GM18507 (cell line): ENCODE data around the gene ARHGEF6.

Experiments
- DNase-seq: peaks from one replicate; pipeline ENCODE4 v3.0.0; 2011; ENCODE audit warnings: low read depth; ENCODE audit not compliant: insufficient read length; ENCODE audit errors: extremely low spot score
- FAIRE-seq: peaks from 2 replicates; lab custom pipeline; 2011; peaks lifted over from hg19 to GRCh38; lab: Jason Lieb, UNC

The ARHGEF6 gene

DNA sequence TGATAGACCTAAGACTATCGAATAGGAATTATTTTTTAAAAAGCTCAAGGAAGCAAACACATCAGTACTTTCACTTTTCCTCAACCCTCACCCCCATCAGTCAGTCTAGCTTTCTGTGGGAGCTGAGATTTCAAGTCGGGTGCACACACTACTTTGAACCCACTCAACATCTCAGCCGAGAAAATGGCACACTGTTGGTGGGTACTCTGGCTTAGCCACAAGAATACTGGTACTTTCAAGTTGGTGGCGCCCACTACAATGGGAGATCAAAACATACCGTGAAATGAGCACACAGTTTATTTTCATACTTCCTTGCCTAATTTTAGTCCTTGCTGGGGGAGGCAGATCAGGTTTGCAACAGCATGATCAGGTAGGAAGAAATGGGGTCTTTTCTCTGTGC lies 122.6 kb downstream of the ARHGEF6 start:
- DNase-seq (no peak), FAIRE-seq (peak; percentile 51)

DNA sequence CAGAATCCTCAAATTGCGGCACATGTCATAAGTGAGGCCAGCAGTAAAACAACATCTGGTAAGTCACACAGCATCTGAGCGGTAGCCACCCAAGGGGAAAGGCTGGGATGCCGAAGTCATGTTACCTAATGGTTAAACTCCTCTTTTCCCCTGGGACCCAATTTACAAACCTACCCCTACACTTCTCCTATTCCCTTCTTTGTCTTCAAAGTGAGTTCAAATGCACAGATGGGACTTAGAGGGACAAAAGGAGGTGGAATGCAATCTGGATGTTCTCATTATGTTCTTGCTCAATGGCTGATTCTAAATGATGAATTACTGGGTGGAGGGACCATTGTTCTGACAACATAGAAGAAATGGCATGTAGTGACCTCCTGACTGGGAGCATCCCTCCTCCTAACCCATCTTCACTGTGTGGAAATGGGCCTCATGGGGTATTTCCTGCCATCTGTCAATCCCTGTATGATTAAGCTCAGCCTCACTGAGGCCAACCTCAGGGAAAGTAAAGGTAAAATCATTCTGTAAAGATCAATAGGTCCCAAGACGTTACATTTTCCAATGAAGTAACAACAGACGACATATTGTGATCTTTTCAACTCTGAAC lies 124.3 kb downstream of the ARHGEF6 start:
- FAIRE-seq (peak; percentile 39), DNase-seq (no peak)

DNA sequence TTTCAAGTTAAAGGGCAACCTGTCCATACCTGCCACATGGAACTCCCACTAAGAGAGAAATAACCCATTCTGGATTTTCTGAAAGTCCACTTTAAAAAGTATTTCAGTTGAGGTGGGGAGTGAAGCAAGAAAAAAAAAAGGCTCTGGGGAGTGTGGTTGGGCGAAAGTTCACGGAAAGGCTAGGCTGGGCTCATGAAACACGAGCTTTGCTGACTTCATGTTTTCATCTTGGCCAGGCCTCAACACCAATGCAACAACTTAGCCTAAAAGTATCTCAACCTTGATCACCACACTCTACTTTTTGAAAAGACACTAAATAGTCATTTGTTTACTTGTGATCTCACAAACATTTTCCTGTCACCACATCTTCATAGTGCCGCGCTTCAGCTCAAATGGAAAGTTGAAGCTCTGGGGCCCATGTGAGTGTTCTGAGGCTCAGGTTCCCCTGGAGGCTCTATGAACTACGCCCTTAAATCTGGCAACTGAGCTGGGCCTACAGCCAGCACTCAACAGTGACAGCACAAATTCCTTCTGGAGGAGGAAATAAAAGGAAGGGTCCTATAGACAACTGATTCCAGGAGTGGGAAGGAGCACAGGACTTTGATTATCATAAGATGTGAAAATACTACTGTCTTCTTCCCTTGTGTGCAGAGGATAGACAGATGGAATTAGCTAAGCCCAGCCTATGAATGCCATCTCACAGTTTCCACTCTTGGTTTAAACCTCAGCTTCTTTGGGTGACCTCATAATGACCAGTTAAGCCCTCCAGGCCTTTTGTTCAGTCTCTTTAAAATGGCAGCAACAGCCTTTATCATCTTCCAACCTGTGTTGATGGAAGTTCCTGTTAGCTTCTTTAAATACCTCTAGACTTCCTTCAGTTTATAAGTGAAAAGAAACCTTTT lies 127.7 kb downstream of the ARHGEF6 start:
- FAIRE-seq, result peak; percentile 49
- DNase-seq, result no peak

DNA sequence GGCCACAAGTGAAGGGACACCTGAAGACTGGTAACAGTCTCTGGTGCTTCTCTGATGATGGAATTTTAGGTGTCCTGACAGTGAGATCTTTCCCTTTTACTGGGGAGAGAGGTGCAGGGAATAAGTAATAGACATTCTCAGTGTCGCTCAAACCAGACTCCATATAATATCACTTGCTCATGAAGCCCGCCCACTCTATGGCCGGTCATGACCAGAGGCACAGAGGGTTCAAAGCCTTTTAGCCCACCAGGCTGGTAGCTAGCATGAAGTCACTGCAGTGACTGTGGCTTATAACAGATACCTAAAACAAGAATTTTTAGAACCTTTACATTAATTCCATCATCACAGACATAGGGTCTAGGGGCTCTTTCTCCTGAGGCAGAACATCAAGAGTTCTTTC lies 129.9 kb downstream of the ARHGEF6 start:
- DNase-seq (no peak), FAIRE-seq (no peak)

DNA sequence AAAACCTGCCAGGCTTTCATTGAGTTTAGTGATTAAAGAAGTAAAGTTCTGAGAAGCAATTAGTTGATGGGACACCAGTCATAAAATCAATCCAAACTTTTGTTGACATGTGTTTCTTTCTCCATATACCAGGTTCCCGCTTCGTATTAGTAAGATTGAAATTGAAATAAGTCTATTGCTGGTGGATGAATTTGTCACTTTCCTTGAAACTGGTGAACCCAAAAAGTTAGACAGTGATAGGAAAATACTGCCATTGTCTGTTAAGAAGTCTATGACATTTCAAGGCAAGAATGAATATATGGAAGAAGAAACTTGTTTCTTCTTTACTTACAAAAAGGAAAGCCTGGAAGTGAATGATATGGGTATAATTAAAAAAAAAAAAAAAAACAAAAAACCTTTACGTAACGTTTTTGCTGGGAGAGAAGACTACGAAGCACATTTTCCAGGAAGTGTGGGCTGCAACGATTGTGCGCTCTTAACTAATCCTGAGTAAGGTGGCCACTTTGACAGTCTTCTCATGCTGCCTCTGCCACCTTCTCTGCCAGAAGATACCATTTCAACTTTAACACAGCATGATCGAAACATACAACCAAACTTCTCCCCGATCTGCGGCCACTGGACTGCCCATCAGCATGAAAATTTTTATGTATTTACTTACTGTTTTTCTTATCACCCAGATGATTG lies 132.9 kb downstream of the ARHGEF6 start, which contains the start of gene CD40LG:
TSS of gene CD40LG (plus strand) at position 482 of the 684 bp plus-strand sequence. CDS start at position 573, 91 bp downstream.
- FAIRE-seq, result no peak
- no peak for DNase-seq

DNA sequence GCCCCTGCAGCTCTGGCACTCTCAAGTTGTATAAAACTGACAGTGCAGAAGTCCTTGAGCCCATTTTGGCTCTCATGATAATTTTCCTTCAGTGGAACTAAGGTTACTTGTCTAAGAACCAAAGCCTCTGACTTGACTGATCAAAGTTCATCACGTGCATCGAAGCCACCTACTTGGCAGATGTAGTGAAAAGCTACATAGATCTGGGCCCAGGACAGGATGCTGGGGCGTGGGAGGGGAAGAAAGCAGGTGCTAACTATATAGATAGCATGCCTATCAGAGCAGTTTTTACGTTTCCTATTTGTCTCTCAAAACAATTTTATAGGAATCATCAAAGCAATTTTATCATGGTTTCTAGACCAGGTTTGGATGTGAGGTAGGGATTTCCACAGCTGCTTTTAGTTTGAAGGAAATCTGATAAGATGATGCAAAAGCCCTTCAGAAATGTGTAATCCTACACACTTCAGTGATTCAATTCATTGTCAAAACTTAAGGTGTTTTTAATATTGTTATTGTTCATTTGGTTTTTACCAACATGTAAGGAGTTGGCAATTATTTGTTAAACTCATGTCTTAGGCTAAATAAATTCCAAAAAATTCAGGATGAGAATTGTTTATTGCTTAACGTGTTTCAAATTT lies 134.0 kb downstream of the ARHGEF6 start:
- peak; percentile 74 for FAIRE-seq

DNA sequence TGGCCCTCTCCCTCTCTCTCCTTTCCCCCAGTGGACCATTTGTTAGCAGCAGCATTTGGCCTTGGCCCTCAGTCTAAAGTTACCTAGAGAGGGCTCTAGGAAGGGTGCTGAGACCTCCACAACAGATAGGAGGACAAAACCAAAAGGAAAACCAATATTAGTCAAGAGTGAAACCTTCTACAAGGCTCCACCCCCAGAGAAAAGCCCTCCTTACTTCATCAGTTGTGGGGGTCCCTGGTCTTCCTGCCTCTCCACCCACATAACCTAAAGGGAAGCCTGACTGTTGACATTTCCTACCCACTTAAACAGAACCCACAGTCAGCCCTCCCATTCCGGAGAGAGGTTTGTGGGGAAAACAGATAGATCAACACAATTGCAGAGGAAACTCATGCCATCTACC lies 137.5 kb downstream of the ARHGEF6 start:
- FAIRE-seq (no peak), DNase-seq (no peak)

More for the DNA sequence above, 134.0 kb downstream of the ARHGEF6 start:
- no peak for DNase-seq

DNA sequence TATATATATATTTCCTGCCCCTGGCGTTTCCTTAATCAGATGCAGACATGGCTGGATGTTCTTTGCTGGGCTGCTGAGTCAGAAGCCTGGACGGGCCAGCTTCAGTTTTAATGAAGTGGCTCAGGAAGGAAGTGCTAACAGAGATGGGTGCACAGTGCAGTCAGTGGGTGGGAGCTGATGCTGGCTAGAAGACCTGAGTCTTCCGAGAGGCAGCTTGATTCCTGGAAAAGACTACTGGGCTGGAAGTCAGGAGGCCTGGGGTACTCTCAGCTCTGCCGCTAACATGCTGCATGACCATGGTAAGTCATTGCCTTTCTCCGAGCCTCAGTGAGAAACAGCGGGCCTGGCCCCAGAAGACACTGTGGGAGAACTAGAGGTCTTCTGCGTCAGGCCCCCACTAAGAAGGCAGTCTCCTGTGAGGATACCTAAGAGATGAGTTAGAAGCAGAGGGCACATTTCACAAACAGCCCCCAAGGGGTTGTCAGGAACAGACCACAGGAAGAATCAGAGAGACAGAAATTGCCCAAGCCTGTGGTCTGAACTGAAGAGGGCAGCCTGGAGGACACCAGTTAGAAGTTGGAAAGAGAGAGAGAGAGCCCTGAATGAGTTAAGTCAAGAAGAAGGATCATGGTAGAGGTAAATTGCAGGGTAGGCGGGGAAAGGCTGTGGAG lies 141.1 kb downstream of the ARHGEF6 start:
- DNase-seq, result no peak
- FAIRE-seq, result no peak

DNA sequence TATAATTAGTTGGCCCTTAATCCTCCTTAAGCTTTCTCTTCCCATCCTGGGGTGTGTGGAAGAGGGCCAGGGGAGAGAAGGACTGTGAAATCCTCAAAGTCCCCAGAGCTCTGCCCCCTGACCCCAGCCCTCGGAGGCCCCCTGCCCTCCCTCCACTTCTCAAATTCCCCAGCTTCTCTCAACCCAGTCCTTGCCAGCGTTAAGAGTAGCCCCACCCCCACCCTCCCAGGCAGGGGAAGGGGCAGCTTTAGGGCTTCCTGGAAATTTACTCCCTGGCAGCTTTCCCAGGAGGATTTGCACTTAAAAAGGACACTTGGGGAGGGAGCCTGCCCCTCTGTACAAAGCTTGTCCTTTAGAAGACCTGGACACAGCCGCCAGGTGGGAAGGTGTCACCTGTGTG lies 144.6 kb downstream of the ARHGEF6 start:
- no peak for FAIRE-seq

DNA sequence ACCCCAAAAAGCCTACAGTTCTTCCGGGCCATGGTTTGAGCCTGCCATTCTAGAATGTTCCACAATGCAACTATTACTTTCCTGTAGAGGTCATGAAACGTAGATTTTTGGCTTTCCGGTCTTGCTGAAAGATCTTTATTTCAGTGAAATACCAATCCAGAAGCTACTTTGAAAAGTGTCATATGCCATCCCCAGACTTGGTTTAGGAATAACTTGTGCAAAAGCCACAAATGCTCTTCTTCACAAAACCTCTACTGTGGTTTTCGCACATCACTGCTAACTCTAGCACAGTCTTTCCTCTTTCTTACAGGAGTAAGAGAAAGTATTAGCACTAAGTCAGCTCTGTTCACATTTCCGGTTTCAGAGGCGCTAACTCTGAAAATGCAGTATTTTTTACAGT lies 145.5 kb downstream of the ARHGEF6 start:
- DNase-seq (peak; percentile 8), FAIRE-seq (peak; percentile 97)

More for the DNA sequence above, 144.6 kb downstream of the ARHGEF6 start:
- DNase-seq, result no peak

DNA sequence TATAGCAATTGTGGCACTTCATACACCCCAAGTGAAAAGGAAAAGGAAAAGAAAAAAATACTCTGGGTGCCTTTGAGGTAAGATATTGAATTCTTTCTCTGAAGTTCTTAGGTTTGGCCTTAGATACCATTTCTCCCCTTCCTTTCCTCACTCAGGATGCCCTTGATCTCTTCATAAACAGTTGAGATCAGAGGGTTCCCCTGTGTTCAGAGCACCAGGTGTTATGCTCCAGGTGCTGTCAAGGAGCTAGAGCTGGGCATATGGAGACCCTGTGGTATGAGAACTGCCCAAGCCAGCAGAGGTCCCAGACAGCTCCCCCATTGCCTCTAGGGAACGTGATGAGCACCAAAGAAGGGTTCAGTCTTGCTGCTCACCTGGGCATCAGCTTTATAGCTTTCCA lies 149.9 kb downstream of the ARHGEF6 start:
- no peak for FAIRE-seq
- DNase-seq, result no peak

DNA sequence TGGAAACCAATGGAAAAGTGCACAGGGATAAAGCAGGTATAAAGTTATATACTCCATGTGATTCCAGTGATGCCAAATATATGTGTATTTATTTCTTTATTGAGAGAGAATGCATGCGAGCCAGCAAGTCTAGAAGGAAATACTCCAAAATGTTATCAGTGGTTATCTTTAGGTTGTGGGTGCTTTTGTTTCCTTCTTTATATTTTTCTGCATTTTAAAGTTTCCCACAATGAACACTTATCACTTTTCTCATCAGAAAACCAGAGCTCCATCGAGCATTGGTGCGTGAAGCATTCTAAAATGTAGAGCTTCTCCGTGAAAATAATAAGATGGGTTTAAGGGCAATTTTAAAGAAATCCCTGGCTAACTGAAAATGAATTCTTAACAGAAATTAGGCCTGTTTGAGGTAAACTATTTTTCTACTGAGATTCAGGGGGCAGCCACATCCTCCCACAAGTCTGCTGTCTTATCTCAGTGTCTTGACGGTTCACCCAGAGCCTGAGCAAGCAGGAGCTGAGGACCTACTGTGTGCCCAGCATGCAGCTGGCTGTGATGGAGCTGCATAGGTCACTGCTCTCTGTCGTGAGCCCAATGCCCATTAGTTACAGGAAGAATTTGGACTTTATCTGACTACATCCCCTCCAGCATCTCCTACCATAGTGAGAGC lies 151.5 kb downstream of the ARHGEF6 start:
- DNase-seq (no peak), FAIRE-seq (peak; percentile 33)

DNA sequence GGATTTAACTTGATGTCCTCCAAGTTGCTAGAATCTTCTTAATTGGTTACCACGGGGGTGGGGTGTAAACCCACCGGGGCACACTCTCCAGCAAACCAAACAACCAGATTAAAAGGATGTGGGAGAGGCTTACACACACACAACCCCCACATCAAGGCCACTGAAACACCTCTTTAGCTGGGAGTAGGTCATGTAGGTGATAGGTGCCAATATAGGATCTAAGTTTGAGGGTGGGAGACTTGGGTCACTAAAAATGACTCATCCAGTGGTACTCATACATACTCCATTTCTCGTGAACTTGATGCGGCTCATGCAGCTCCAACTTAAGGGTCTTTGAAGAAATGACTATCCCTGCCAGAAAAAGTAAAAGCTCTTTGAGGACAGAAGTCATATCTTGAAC lies 153.3 kb downstream of the ARHGEF6 start:
- DNase-seq, result no peak
- FAIRE-seq, result no peak

DNA sequence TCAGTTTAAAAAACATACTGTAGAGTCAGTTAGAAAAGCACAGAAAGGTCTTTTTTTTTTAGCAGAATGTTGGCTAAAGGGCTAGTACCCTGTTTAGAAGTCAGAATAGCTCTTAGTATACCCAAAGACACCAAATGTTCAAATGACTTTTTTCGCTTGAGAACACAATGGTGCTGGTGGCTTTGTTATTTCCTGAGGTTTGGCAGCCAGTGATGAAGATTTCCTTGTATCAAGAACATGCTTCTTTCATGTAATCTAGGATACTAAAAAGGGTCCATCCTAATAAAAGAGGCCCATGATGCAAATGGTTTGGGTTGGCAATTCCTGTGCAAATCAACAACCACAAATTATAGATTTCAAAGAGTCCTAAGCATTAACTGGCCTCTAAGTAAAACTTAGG lies 153.8 kb downstream of the ARHGEF6 start:
- FAIRE-seq (no peak), DNase-seq (no peak)

DNA sequence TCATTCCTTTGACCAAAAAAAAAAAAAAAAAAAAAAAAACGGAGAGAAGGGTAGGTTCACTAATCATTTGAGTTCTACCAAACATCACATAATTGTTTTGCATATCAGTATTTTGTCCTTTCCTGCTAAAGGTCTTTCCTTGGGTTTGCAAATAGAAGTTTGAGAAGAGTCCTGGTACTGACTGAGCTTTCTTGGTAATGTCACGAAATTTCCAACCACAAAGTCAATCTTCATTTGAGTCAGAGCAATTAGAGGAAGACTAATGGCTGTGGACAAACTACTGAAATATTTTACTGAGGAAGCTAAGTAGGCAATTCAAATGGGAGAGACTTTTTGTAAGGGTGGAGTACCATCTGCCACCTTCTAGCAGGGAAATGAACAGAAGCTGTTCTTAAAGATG lies 154.5 kb downstream of the ARHGEF6 start:
- DNase-seq (no peak), FAIRE-seq (peak; percentile 24)

DNA sequence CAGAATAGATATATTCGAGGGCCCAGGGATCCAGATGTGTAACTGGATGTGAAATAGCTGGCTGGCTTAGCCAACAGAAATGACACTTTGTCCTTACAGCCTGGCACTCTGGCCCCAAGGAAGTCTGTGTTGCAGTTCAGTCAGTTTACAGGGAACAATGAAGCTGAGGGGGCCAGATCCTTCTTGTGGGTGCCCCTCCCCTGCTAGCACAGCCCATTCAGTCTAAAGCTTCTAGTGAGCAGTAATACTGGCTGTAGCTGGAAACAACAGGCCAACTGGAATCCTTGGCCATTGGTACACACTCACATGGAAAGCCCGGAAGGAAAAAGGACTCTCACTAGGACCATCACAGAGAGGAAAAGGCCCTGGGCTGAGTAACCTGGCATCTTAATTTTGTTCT lies 155.5 kb downstream of the ARHGEF6 start:
- FAIRE-seq (no peak), DNase-seq (no peak)

DNA sequence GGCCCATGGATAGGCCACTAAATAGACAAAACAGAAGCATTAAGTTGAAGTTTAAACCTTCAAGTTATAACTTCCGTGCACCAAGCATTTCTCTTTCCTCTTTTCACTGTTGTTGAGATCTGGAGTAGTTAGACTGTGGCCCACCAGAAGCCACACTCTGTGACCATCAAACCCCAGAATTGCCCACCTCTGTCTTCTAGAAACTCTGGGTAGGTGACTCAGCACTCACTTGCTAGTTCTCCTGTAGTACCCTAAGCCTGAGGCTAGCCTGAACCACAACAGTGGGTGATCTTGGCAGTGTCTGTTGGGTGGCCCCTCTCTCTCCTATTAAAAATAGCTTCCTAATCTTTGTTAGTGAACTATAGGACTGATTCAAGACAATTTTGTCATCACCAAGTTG lies 157.3 kb downstream of the ARHGEF6 start:
- FAIRE-seq (no peak), DNase-seq (no peak)

DNA sequence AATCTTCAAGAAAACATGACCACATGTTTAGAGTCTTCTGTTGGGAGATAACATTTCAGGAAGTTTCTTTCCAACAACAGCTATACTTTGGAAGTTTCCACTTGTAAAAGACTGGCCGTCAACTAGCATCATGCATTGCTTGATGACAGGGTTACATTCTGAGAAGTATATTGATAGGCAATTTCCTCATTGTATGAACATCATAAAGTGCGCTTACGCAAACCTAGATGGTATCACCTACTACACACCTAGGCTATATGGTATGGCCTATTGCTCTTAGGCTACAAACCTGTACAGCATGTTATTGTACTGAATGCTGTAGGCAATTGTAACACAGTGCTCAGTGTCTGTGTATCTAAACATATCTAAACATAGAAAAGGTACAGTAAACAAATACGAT lies 158.2 kb downstream of the ARHGEF6 start:
- FAIRE-seq (peak; percentile 66), DNase-seq (no peak)

DNA sequence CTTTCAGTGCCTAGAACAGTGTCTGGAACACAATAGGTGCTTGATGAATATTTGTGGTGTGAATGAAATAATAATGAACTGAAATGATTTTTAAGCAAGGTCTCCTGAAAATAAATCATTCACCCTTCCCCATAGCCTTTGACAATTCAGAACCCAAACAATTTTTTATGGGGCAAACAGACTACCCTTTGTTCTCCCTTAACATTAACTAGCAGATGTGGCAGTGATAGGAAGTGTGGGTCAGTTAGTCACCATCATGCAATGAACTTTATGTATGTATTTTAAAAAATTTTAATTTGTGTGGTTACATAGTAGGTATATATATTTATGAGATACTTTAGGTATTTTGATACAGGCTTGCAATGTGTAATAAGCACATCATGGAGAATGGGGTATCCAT lies 160.0 kb downstream of the ARHGEF6 start:
- DNase-seq (no peak), FAIRE-seq (no peak)
